H1 (cell line): ENCODE results near the gene IL7R. TPM values are rescaled to one million over a fixed set of nuclear protein-coding genes. Genes with fewer than 3 reads are reported as not detected.
A peak's percentile ranks its signal among the peaks of the same experiment; 100 is the strongest.

ENCODE experiments used
- CHD1 ChIP-seq: IDR thresholded peaks from 2 replicates; pipeline ENCODE4 v1.6.1; 2012; ENCODE audit warnings: low read depth, low read length, improper control_type of control experiment
- CHD2 ChIP-seq: IDR thresholded peaks from 2 replicates; pipeline ENCODE4 v1.6.1; 2012; ENCODE audit warnings: low read length, improper control_type of control experiment
- CTCF ChIP-seq, 3 experiments: IDR thresholded peaks; 1 replicate in 2 of 3; 2 replicates in 1 of 3; pipeline versions ENCODE4 v1.5.1 to v1.6.1; 2011; ENCODE audit warnings: low read length in 3 of 3, mild to moderate bottlenecking in 3 of 3, inconsistent platforms in 2 of 3, low read depth in 1 of 3, moderate library complexity in 1 of 3; ENCODE audit not compliant: insufficient read depth in 1 of 3; ENCODE audit errors: control extremely low read depth in 1 of 3
- KDM4A ChIP-seq: IDR thresholded peaks from one replicate; pipeline ENCODE4 v1.7.1; 2012; ENCODE audit warnings: low read depth, mild to moderate bottlenecking, moderate library complexity, low read length, inconsistent platforms; ENCODE audit not compliant: severe bottlenecking
- ZNF274 ChIP-seq: IDR thresholded peaks from 2 replicates; pipeline ENCODE4 v1.7.0; 2012; ENCODE audit warnings: low read length, borderline replicate concordance; ENCODE audit errors: extremely low read depth
- polyA plus RNA-seq, 7 experiments: library from polyadenylated mRNA; depleted of rRNA in 3 of 7; stranded (reverse) in 5 of 7; unstranded in 2 of 7; fragments of >200 nt in 5 of 7; fragments of 200-250 nt in 2 of 7; gene quantifications; 1 replicate in 5 of 7; 2 replicates in 1 of 7; 4 replicates in 1 of 7; pipeline versions ENCODE4 v1.2.1 to v1.2.3, GENCODE V29; 2011 to 2013; ENCODE audit warnings: missing spikeins in 2 of 7, mixed read lengths in 2 of 7
- total RNA-seq: library from RNA; stranded (reverse); fragmentation: NEBNext Ultra II Directional; extraction: Animal tissue kit (Norgen Biotek cat#: 25700); gene quantifications from 2 replicates; pipeline ENCODE4 v1.2.1, GENCODE V29; 2021

The IL7R gene
- total and polyA plus RNA-seq, 2 of the 8 experiments (the other 6 are each of a cell fraction or from before 2014, with no cell fraction given) = not detected

- no peak for TF ChIP-seq KDM4A
- no peak for TF ChIP-seq CHD1
- TF ChIP-seq ZNF274 = no peak
- no peak for TF ChIP-seq CHD2
- peak; percentile 3 to 63 (median 54) for TF ChIP-seq CTCF (IDR thresholded peaks at IDR 0.05; ENCODE audit: control extremely low read depth in 1 of 3, insufficient read depth in 1 of 3, low read depth in 1 of 3, low read length in 3 of 3)
Observed at GRCh38 chr5:35815089-35815936, 41.4 kb upstream of the IL7R start (continued).
